HCT116 (cell line): ENCODE measurements around the gene SHISA6. TPM values are rescaled to one million over a fixed set of nuclear protein-coding genes. Genes with fewer than 3 reads are reported as not detected.

Source experiments
- ATAC-seq: fragments of 200-7000 bp; cut with Tn5 transposase; 2 replicates; pipeline ENCODE4 v1.9.1; 2020; ENCODE audit warnings: mild to moderate bottlenecking, moderate library complexity
- BruUV-seq: library from RNA; stranded (reverse); fragments of 400-500 nt; replicated peaks from 2 replicates; lab custom pipeline; 2021; lab: Mats Ljungman, UMichigan
- CTCF ChIA-PET: fragments of 300-600 bp; sonication (Branson Sonifier 250); formaldehyde crosslinking; loops from one replicate; lab custom pipeline; 2021; ENCODE audit warnings: antibody characterized with exemption; lab: Charles Lee
- POLR2A ChIA-PET: fragments of 300-600, 350-600 bp; sonication (Branson Sonifier 250); formaldehyde crosslinking; loops from one replicate; lab custom pipeline; 2021; ENCODE audit warnings: antibody characterized with exemption; lab: Charles Lee
- RAD21 ChIA-PET, 2 experiments: fragments of 300-600 bp; sonication (Branson Sonifier 250); formaldehyde crosslinking; loops; one replicate each; lab custom pipeline; 2023; ENCODE audit warnings: low total read pairs in 2 of 2; ENCODE audit not compliant: uncharacterized antibody in 2 of 2, unreplicated experiment in 2 of 2, low non-redundant PET in 1 of 2; lab: Charles Lee
- DNase-seq: peaks from one replicate; pipeline ENCODE4 v3.0.0-alpha.2; 2010; ENCODE audit warnings: low read depth, low spot score
- H2AFZ ChIP-seq: fragments of 200-600 bp; shearing (Covaris generic), sonication (generic); 2 replicates; pipeline ENCODE4 v1.6.1; 2017; ENCODE audit warnings: low read depth, mixed run types, mixed read lengths, antibody characterized with exemption, low read length; ENCODE audit not compliant: poor library complexity, severe bottlenecking
- H3K27ac ChIP-seq: 2 replicates; pipeline ENCODE4 v1.5.1; 2012; ENCODE audit warnings: low read depth, low read length
- H3K27me3 ChIP-seq: fragments of 200-600 bp; sonication (generic); 2 replicates; pipeline ENCODE4 v1.6.1; 2016; ENCODE audit warnings: mixed run types, low read length, mixed read lengths; ENCODE audit not compliant: insufficient read depth
- H3K36me3 ChIP-seq, 2 experiments: fragments of 200-500 bp in 1 of 2; fragments of 200-600 bp in 1 of 2; sonication (Bioruptor generic) in 1 of 2; sonication (generic) in 1 of 2; 2 replicates each; pipeline versions ENCODE4 v1.5.1 to v1.6.1; 2014 to 2016; ENCODE audit warnings: low read length in 2 of 2, inconsistent platforms in 1 of 2, mixed read lengths in 1 of 2, mixed run types in 1 of 2; ENCODE audit not compliant: insufficient read depth in 2 of 2, control insufficient read depth in 1 of 2
- H3K4me1 ChIP-seq, 2 experiments: fragments of 200-600 bp in 1 of 2; sonication (generic) in 1 of 2; 2 replicates each; pipeline versions ENCODE4 v1.5.1 to v1.6.1; 2012 to 2017; ENCODE audit warnings: low read length in 2 of 2, inconsistent platforms in 1 of 2, mild to moderate bottlenecking in 1 of 2, mixed read lengths in 1 of 2, mixed run types in 1 of 2, moderate library complexity in 1 of 2; ENCODE audit not compliant: insufficient read depth in 2 of 2, control insufficient read depth in 1 of 2
- H3K4me2 ChIP-seq: fragments of 200-600 bp; sonication (generic); 2 replicates; pipeline ENCODE4 v1.6.1; 2017; ENCODE audit warnings: mixed run types, low read length, mixed read lengths
- H3K4me3 ChIP-seq, 2 experiments: fragments of 200-600 bp in 1 of 2; sonication (generic) in 1 of 2; replicated peaks in 1 of 2; 2 replicates each; pipeline ENCODE4 v1.5.1; 2011 to 2016; ENCODE audit warnings: low read length in 2 of 2, control low read depth in 1 of 2, low read depth in 1 of 2, mild to moderate bottlenecking in 1 of 2, mixed read lengths in 1 of 2, mixed run types in 1 of 2
- H3K79me2 ChIP-seq: fragments of 200-600 bp; sonication (generic); 2 replicates; pipeline ENCODE4 v1.6.1; 2017; ENCODE audit warnings: mild to moderate bottlenecking, mixed run types, low read length, moderate library complexity, mixed read lengths; ENCODE audit not compliant: insufficient read depth
- H3K9ac ChIP-seq: fragments of 200-600 bp; sonication (generic); 2 replicates; pipeline ENCODE4 v1.6.1; 2016; ENCODE audit warnings: low read length, mixed read lengths
- H3K9me2 ChIP-seq: fragments of 200-600 bp; sonication (generic), shearing (Covaris generic); 2 replicates; pipeline ENCODE4 v1.6.1; 2017; ENCODE audit warnings: mixed run types, mild to moderate bottlenecking, moderate library complexity; ENCODE audit not compliant: insufficient read depth
- H3K9me3 ChIP-seq, 2 experiments: fragments of 200-500 bp in 1 of 2; fragments of 200-600 bp in 1 of 2; sonication (Bioruptor generic) in 1 of 2; sonication (generic) in 1 of 2; 2 replicates each; pipeline ENCODE4 v1.6.1; 2014 to 2017; ENCODE audit warnings: low read length in 2 of 2, mixed read lengths in 2 of 2, inconsistent platforms in 1 of 2, low read depth in 1 of 2, mild to moderate bottlenecking in 1 of 2, mixed run types in 1 of 2, moderate library complexity in 1 of 2; ENCODE audit not compliant: control insufficient read depth in 1 of 2, insufficient read depth in 1 of 2
- H4K20me1 ChIP-seq: fragments of 200-600 bp; sonication (generic), shearing (Covaris generic); 2 replicates; pipeline ENCODE4 v1.6.1; 2017; ENCODE audit warnings: mixed run types, mild to moderate bottlenecking, moderate library complexity; ENCODE audit not compliant: insufficient read depth
- EGR1 ChIP-seq: IDR thresholded peaks from 2 replicates; pipeline ENCODE4 v1.6.1; 2012; ENCODE audit warnings: low read depth
- ELF1 ChIP-seq: IDR thresholded peaks from 2 replicates; pipeline ENCODE4 v1.6.1; 2012; ENCODE audit warnings: low read depth, borderline replicate concordance
- EZH2 ChIP-seq: fragments of 200-600 bp; sonication (generic); IDR thresholded peaks from 2 replicates; pipeline ENCODE4 v1.6.1; 2017; ENCODE audit warnings: antibody characterized with exemption, mixed run types
- EZH2phosphoT487 ChIP-seq: fragments of 200-600 bp; IDR thresholded peaks from 2 replicates; pipeline ENCODE4 v1.6.1; 2018; ENCODE audit warnings: antibody characterized with exemption, borderline replicate concordance
- POLR2A ChIP-seq: IDR thresholded peaks from 2 replicates; pipeline ENCODE4 v1.7.0; 2011; ENCODE audit warnings: borderline replicate concordance; ENCODE audit not compliant: insufficient read depth, insufficient read length; ENCODE audit errors: extremely low read depth
- POLR2AphosphoS5 ChIP-seq: IDR thresholded peaks from 2 replicates; pipeline ENCODE4 v1.6.1; 2011; ENCODE audit warnings: mild to moderate bottlenecking, low read depth, low read length, moderate library complexity
- RAD21 ChIP-seq: IDR thresholded peaks from 2 replicates; pipeline ENCODE4 v1.6.1; 2012; ENCODE audit warnings: low read depth, mild to moderate bottlenecking
- REST ChIP-seq: IDR thresholded peaks from 2 replicates; pipeline ENCODE4 v1.6.1; 2012; ENCODE audit warnings: low read depth
- SIN3A ChIP-seq: IDR thresholded peaks from 2 replicates; pipeline ENCODE4 v1.6.1; 2012; ENCODE audit warnings: low read depth
- SP1 ChIP-seq: IDR thresholded peaks from 2 replicates; pipeline ENCODE4 v1.6.1; 2012; ENCODE audit warnings: low read depth
- SRF ChIP-seq: IDR thresholded peaks from 2 replicates; pipeline ENCODE4 v1.6.1; 2012; ENCODE audit warnings: low read depth
- TCF7L2 ChIP-seq: IDR thresholded peaks from 2 replicates; pipeline ENCODE4 v1.7.0; 2011; ENCODE audit warnings: borderline replicate concordance, inconsistent platforms; ENCODE audit not compliant: insufficient read depth, insufficient read length; ENCODE audit errors: extremely low read depth
- ZBTB33 ChIP-seq: IDR thresholded peaks from 2 replicates; pipeline ENCODE4 v1.6.1; 2011; ENCODE audit warnings: mild to moderate bottlenecking, low read length, moderate library complexity; ENCODE audit not compliant: insufficient replicate concordance; ENCODE audit errors: extremely low read depth
- ZNF274 ChIP-seq: fragments of 200-500 bp; sonication (Bioruptor generic); IDR thresholded peaks from 2 replicates; pipeline ENCODE4 v1.6.1; 2014; ENCODE audit warnings: mild to moderate bottlenecking, low read depth, low read length, inconsistent platforms
- intact Hi-C: fragments of 100-400 bp; cut with micrococcal nuclease; formaldehyde crosslinking; loops from 2 replicates; pipeline ENCODE4 v1.10.0; 2022
- total RNA-seq: library from RNA; stranded (reverse); gene quantifications from one replicate; pipeline ENCODE4 v1.2.1, GENCODE V29; 2021; ENCODE audit not compliant: unreplicated experiment

Gene SHISA6
- total RNA-seq, 1 experiment from 2014 or later: not detected

DNA sequence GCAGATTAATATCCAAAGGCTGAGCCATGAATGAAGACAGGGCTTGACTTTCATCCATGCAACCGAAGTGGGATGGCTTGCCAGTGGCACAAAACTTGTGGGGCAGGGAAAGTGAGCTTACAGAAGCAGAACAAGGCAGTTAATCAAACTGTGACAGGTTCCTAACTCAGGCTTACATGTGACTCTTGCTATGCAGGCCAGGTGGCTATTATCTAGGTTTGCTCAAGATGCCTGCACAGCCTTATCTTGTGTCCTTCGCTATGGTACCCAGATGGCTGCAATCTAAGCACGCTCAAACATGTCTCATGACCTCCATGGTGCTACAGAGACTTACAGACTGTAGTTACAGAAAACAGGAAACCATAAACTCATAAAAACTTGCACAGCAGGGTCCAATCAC lies 348.7 kb downstream of the SHISA6 start:
- POLR2A ChIA-PET: no interaction called here
- BruUV-seq: no TSS peak
- no peaks in the 10 kb centered on the region for H4K20me1 ChIP-seq
- no peaks in the 10 kb centered on the region for H3K9me2 ChIP-seq
- H3K27ac ChIP-seq: no peak overlapping the region
- no peak for TF ChIP-seq SRF
- TF ChIP-seq, all 23 proteins: peak for 0
- Histone ChIP-seq H3K79me2 (no peaks in the 10 kb centered on the region), H3K4me2 (no peak overlapping the region), H3K4me1 (no peaks in the 10 kb centered on the region), H2AFZ (no peak overlapping the region), H3K9me3 (peaks cover 0 to 7% of the 10 kb centered on the region in 2 experiments; a peak in 1 of 4 replicates), H3K9ac (no peak overlapping the region), H3K27me3 (no peaks in the 10 kb centered on the region), H3K36me3 (no peaks in the 10 kb centered on the region), H3K4me3 (no peak overlapping the region)
- ChIA-PET CTCF (no interaction called here), RAD21 (no interaction called here)
- no peak for DNase-seq
- no peak for ATAC-seq
- intact Hi-C loops: no loop called here

DNA sequence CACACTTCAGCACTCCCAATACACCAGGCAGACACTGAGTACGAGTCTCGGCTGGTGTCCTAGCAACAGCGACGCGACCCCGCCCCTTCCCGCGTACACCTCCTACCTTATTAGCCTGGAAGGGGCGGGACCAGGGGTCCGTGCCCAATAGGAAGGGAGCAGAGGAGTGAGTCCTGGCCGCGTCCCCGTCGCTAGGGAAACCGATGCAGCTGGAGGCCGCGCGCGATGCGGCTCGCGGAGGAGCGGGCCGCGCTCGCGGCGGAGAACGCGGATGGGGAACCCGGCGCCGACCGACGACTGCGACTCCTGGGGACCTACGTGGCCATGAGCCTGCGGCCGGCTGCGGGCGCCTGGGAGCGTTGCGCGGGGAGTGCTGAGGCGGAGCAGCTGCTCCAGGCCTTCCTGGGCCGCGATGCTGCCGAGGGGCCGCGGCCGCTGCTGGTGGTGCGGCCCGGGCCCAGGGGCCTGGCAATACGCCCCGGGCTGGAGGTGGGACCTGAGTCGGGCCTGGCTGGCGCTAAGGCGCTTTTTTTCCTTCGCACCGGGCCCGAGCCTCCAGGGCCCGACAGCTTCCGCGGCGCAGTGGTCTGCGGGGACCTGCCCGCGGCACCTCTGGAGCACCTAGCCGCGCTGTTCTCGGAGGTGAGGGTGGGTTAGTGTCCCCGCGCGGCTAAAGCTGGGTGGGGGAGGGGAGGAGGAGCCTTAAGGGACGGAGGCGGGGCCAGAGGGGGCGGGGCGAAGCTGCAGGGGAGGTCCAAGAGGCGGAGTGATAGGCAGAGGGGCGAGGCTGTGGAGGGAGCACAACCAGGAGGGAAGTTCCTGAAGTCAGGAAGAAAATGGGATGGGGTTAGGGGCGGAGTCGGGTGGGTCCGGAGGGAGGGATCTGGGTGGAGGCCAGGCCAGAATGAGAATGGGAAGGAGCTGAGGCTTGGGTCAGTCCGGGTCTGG lies 357.5 kb downstream of the SHISA6 start, which contains the start of gene DNAH9:
Gene DNAH9, plus strand, starts transcription at position 197 of the 948 bp plus-strand sequence. Its CDS starts 29 bp downstream, at position 226.
- Histone ChIP-seq H3K9me2 (no peaks in the 10 kb centered on the region), H3K9ac (no peak within 1 kb of the TSS), H3K27me3 (no peaks in the 10 kb centered on the region), H3K4me2 (no peak within 1 kb of the TSS), H2AFZ (no peak within 1 kb of the TSS), H3K4me3 (no peak within 1 kb of the TSS), H3K9me3 (peaks cover 0 to 9% of the 10 kb centered on the region in 2 experiments; a peak in 1 of 4 replicates), H3K4me1 (no peaks in the 10 kb centered on the region), H3K27ac (no peak within 1 kb of the TSS), H4K20me1 (no peaks in the 10 kb centered on the region), H3K79me2 (no peaks in the 10 kb centered on the region), H3K36me3 (no peaks in the 10 kb centered on the region)
- DNase-seq: no peak
- RAD21 ChIA-PET: no interaction called here
- intact Hi-C loops: no loop called here
- ATAC-seq: no peak
- POLR2A ChIA-PET: no interaction called here
- no TSS peak for BruUV-seq
- CTCF ChIA-PET: no interaction called here
- TF ChIP-seq TCF7L2 (no peak), REST (no peak), SP1 (no peak), POLR2AphosphoS5 (no peak), SIN3A (no peak), EZH2phosphoT487 (no peak), POLR2A (no peak), ELF1 (no peak), EGR1 (no peak), ZNF274 (no peak), EZH2 (no peak), ZBTB33 (no peak), RAD21 (no peak)
